ENCODE data around the gene HDGFL2.
A peak's percentile ranks its signal among the peaks of the same experiment; 100 is the strongest.

Gene HDGFL2

GRCh38 chr19:4445963-4446703 lies 26.0 kb upstream of the HDGFL2 start:
- no peak for DNase-seq

DNA sequence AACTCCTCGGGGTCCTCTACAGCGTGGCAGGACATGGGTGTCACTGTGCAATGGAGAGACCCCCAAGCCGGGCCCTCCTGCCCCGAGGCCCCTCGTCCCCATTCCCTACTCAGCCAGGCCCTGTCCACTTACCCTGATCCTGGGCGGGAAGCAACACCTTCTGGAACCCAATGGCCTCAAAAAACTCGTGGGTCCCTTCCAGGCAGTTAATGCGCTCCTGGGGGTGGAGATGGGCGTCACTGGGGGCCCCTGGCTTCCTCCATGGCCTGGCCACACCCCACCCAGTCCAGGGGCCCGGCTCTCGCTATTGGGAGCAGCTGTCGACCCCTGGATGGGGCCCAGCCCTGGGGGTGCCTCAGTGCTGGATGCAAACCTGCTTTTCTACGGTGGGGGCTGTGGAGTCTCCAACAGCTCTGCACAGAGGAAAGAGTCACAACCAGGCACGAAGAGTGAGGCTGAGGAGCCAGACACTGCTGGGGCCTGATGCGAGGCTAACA lies 25.3 kb upstream of the HDGFL2 start:
- DNase-seq: no peak

DNA sequence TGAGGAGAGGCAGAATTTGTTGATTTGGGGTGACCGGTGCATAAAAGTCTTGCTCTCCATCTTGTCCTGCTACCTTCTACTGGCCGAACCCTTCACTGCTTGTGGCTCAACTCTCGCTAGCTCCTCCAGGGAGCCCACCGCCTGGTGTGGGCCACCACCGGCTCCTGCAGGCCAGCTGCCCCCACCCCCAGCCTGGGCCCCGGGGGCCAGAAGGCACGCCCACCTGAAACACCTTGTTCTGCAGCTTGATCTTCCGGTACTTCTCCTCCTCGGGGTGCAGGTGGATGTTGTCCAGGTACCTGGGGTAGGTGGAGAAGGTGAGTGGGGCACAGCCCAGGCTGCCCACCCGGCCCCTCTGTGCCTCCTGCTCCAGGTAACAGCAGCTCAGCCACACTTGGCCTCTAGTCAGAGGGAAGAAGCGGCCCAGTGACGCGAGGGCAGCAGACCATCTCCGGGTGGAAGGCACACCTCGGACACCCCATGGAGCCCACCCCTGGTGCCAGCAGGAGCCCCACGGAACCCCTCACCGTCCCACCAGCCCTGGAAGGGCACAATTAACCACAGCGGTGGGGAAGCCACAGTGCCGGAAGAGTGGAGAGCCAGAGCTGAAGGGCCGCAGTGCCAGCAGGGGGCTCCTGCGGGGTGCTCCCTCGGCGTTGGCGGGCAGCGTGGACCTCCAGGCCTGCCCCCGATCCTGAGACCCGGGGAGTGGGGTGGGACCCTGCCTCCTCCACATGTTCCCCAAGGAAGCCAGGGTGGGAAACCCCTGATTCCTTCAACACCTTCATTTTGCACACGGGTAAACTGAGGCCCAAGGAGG lies 24.6 kb upstream of the HDGFL2 start:
- no peak for DNase-seq

DNA sequence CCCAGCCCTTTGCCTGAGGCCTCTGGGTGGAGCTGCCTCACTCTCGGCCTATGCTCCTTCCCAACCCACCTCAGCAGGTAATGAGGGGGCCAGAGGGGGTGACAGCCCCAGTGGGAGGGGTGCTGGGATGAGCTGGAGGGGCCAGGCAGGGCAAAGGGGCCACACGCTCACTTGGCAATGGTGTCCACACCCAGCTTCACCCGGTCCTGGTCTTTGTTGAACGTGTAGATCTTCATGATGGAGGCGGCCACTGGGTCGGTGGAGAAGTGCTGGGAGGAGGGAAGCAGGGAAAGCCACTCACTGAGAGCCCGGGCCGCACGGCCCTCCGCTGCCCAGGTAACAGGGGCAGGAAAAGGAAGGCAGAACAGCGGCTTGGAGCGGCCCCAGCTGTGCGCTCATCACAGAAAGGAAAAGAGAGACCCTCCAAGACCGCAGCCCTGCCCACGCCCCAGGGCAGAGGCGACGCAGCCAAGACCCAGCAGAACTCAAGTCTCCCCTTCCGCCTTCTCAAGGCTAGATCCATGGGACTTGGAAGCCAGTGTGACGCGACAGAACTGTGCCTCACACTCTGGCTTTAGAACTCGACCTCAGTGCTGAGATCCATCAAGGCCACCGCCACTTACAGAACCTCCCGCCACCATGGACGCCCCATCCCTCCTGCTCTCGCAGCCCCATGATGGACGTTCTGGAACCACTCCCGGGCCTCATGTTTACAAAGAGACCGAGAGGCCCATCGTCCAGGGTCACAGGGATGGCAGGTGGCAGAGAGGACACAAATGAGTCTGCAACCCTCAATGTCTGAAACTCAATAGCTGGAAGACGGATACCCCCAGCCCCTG lies 23.7 kb upstream of the HDGFL2 start:
- DNase-seq: no peak

GRCh38 chr19:4449022-4449638 lies 23.0 kb upstream of the HDGFL2 start:
- no peak for DNase-seq

GRCh38 chr19:4449639-4450028 lies 22.5 kb upstream of the HDGFL2 start:
- DNase-seq: no peak

DNA sequence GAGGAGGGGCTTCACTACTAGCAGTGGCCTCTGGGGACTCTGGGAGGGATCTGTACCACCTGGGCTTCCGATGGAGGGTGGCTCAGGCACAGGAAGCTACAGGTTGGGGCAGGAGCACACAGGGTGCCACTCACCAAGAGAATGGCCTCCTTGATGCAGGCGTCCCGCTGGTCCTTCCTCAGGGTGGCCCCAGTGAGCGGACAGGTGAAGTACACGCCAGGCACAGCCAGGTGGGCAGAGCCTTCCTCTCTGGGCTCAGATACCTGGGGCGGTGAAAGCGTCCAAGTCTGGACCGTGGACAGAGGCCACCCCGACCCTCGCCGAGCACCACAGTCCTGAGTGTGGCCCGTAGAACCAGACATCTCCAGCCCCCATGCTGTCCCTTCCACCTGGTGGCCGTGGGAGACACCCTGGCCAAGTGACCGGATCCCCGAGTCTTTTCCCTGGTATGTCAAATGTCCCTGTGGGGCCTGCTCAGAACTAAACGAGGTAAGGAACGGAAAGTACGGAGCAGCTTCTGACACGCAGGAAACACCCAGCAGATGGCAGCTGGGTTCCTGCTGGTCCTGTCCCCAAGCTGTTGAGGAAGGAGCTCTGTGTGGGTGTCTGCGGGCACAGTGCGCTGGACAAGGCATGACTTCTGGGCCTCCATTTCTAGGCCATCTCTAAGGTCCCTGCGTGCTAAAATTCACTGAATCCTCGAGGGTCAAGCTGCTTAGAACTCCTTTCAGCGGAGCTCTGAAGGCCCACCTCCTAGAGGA lies 19.7 kb upstream of the HDGFL2 start:
- no peak for DNase-seq

DNA sequence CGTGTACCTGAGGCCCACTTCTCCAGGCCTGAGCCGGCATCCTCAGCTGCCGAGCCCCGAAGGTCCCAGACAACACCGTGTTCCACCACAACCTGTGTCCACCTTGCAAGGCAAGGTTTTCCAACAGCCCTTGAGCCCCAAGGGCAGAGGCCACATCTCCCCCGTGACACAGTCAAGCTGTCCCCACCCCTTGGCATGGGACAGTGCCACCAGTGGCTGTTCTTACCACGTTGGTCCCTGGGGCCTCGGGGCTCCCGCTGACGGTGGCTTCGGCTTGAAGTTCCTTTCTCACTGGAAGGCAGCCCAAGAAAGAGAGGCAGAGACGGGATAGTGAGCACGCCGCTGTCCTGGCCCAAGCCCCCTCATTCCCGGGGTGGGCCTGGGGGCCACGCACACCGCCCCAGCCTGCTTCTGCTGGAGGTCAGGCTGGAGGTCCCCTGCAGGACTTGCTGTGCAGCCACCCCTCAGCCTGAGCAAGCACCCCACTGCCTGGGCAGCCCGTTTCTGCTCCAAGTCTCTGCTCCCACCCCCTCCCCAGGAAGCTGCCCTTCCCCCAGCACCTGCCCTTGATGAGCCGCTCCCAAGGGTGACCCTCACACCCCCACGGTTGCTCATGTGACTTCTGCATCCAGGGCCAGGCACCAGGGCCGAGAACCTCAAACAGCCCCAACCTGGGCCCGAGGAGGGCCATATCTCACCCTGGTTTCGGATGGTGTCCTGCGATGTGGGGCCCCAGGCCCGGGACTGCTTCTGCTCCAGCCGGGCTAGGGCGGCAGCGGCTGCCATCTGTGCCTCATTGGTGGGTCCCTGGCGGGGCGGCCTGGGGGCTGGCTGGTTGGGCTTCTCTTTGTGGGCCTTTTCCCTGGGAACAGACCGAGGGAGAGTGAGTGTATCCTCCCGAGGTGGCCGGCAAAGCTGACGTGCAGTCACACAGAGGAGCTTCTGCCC lies 18.6 kb upstream of the HDGFL2 start:
- no peak for DNase-seq

GRCh38 chr19:4454747-4455718 lies 17.1 kb upstream of the HDGFL2 start:
- DNase-seq: no peak

DNA sequence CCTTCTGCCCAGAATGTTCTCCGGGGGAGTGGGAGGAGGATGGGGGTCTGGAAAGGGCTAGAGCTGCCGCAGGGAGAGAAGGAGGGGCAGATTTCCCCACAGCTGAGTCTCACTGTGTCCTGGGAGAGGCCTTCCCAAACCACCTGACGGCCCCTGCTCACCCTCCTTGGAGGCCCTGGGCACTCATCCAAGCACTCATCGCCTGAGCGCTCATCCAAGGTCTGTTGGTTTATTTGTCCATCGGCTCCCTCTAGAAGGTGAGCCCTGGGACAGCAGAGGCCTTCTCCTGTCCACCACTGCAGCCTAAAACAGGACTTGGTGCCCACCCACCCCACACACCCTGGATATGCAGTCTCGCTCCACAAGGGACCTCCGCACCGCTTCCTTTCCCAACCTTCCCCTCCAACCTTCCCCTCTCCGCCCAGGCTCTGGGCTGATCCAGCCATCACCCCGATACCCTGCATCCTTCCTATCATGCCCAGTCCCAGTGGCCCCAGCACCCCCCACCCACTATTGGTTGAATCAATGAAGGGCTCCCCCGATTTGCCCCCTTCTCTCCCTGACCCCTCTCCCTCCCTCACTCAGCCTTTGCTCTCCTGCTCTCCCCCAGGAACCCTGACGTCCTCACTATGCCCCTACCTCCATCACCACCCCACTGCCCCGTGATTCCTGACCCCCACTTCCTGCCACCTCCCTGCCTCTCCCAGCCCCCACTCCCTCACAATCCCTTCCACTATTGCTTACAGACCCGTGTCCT lies 16.2 kb upstream of the HDGFL2 start:
- no peak for DNase-seq

DNA sequence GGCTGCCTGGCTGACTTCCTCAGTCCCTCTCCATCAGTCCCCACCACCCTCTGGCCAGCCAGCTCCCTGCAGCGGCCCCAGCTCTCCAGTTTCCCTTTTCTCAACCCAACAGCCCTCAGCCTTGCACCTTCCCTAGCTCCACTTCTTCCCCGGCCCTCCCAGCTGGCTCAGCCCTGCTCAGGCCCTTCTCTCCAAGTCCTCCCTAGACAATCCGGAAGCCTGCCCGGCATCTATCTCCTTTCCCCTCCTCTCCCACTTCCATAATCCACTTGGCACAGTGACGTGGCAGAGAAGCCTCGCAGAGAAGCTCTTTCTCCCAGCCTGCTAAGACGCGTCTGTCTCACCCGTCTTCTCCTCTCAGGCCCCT lies 15.6 kb upstream of the HDGFL2 start:
- DNase-seq: no peak

GRCh38 chr19:4456843-4457653 lies 15.0 kb upstream of the HDGFL2 start:
- peak; percentile 40 for DNase-seq

- peak; percentile 99 for DNase-seq
These were observed 14.3 kb upstream of the HDGFL2 start, which contains the start of gene UBXN6 for GRCh38 chr19:4457654-4458395. Gene UBXN6, minus strand, starts transcription at chr19:4457794. Its CDS starts 97 bp downstream, at chr19:4457697.

DNA sequence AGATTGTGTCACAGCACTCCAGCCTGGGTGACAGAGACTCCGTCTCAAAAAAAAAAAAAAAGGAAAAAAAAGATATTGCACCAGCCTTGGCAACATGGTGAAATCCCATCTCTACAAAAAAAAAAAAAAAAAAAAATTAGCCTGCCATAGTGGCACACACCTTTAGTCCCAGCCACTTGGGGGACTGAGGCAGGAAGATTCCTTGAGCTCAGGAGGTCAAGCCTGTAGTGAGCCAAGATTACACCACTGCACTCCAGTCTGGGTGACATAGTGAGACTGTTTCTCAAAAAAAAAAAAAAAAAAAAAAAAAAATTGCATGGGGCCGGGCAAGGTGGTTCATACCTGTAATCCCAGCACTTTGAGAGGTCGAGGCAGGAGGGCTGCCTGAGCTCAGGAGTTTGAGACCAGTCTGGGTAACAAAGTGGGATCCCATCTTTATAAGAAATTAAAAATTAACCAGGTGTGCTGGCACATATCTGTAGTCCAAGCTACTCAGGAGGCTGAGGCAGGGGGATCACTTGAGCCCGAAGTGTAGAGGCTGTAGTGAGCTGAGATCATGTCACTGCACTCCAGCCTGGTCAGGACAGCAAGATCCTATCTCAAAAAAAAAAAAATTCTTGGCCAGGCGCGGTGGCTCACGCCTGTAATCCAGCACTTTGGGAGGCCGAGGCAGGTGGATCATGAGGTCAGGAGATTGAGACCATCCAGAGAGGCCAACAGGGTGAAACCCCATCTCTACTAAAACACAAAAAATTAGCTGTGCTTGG lies 7.1 kb upstream of the HDGFL2 start:
- DNase-seq: no peak

- no peak for DNase-seq
These were observed 4.3 kb upstream of the HDGFL2 start for GRCh38 chr19:4467835-4468234.
